Activated CD8-positive, alpha-beta memory T cell treated with anti-CD3 and anti-CD28 coated beads, Interleukin-2, amount 50 U/mL, for 4 hours (primary cell): ENCODE data around the gene ANG.
"Not testable (repeated sequence)": the region's sequence is repeated elsewhere in the genome, so short reads cannot be mapped to it uniquely, and the experiment has no call there.

Source experiments
- DNase-seq: peaks from one replicate; pipeline ENCODE4 v3.0.0-alpha.2; 2020

The ANG gene

DNA sequence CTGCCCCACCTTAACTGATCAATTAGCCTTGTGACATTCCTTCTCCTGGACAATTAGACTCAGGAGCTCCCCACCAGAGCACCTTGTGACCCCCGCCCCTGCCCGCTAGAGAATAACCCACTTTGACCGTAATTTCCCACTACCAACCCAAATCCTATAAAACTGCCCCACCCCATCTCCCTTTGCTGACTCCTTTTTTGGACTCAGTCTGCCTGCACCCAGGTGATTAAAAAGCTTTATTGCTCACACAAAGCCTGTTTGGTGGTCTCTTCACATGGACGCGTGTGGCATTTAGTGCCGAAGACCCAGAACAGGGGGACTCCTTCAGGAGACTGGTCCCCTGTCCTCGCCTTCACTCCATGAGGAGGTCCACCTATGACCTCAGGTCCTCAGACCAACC, 12.4 kb downstream of the ANG start:
- DNase-seq, result not testable (repeated sequence)

DNA sequence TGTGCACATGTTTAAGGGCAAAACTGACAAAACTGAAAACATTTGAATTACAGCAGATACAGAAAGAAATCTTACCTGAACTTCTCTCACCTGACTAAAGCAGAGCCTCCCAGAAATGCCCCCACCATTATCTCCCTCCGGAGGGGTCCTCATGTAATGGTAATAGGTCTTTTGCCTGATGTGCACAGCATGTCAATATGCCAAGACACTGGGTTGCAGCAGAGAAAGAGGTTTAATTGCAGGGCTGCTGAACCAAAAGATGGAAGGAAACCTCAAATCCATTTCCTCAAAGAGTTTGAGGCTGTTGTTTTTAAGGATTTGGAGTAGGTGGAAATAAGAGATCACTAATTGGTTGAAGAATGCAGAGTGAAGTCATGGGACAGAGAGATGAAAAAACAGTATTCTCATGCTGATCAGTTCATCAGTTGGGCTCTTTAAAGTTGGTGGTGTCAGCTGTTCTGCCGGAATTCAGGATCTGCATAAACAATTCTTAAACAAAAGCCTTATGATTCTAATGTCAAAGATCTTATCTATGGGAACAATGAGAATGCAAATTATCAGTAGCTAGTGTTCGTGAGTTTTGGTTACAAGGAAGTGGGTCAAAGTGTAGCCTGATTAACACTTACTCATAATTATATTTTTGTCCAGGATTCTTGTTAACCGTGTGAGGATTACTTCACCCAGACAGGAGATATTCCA, 18.2 kb downstream of the ANG start:
- DNase-seq, result no peak

GRCh38 chr14:20707622-20708021, 19.1 kb downstream of the ANG start:
- no peak for DNase-seq

DNA sequence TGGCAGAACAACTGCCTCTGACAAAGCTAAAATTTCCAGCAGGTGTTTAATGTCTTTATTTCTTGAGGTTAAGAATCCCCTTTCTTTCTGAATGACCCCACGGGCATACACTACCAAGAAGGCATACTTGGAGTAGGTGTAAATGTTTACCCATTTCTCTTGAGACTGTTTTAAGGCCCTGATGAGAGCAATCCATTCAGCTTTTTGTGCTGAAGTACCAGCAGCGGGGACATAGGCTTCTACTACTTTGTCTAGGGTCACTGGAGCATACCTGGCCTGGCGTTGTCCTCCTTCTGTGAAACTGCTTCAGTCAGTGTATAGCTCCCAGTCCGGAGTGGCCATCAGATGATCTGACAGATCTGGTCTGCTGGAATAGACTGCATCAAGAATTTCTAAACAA, 22.7 kb downstream of the ANG start:
- DNase-seq, result no peak

- DNase-seq, result no peak
Measured at GRCh38 chr14:20711685-20712084, 23.1 kb downstream of the ANG start.

DNA sequence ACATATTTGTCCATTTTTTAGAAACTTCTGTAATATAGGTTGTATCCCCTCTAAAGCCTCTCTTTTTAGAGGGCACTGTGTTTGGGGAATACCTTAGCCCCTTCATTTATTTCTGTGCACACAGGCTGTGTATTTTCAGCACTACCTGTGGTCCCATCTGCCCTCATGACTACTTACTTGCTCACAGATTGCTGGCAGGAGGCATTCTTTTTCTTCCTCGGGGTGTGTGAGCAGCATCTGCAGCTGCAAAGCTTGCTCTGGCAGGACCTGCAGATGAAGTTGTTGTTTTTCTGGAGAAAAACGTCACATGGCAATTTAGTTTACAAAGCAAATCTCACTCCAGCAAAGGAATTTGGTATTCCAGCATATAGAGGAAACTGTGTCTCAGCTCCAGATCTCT, 24.3 kb downstream of the ANG start:
- DNase-seq, result no peak

DNA sequence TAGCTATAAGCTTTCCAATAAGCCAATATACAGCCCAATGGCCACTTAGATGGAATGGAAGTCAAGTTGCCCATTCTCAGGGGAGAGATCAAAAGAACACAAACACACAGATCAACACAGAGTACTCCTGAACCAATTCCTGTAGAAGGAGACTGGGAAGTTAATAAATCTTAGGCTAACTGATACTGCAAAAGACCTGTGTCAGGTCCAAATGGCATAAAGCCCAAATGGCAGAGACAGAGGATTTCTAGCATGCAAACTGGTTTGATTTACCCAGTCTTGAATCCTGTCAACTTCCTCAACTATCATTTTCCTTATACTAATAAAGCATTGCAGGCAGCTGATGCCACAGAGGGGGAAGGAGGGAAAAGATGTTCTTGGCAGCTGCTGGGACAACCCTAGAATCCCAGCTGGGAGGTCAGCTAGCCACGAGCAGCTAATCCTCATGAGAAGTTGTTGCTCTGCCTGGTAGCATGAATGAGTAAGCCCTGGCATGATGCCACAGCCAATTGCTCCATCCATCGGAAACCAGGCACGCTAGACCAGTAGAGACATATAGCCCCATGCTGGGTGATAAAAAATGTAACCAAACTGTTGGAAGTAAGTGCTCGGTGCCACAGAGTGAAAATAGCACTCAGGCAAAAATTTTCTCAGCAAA, 26.2 kb downstream of the ANG start:
- no peak for DNase-seq

GRCh38 chr14:20719777-20720176, 31.2 kb downstream of the ANG start:
- DNase-seq, result no peak

DNA sequence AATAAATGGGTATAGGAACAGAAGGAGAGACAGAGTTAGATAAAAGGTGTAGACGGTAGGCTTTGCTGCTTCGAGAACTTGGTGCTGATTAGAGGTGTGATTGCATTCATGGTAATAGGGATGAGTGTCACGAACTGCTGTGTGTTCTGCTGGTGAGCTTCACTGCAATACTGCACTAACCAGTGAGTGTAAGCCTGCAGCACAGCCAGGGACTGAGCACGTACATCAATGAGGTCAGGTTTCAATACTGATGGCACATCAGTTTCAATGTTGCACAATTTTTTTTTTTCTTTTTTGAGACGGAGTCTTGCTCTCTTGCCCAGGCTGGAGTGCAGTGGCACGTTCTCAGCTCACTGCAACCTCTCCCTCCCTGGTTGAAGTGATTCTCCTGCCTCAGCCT, 32.2 kb downstream of the ANG start:
- DNase-seq, result no peak

DNA sequence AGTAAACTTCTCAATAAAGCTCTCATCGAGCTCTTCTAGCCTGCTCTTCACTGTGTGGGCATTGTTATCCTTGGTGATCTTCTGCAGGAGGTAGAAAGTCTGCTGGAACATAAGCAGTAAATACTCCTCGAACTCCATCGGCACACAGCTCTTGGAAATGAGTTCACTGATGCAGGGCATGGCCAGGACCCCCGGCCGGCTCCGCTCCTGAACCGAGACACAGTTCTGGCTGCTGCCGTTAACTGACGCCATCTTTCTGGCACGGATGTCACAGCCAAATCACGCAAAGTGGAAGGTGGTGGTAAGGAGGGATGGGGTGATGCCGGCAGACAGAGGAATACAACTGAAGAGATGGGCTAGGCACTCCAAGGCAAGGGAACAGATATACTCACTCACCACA, 33.5 kb downstream of the ANG start:
- DNase-seq, result no peak

- DNase-seq, result no peak
Measured at GRCh38 chr14:20723488-20723887, 34.9 kb downstream of the ANG start.

- not testable (repeated sequence) for DNase-seq
Measured at GRCh38 chr14:20726121-20726520, 37.6 kb downstream of the ANG start.

- DNase-seq, result no peak
Measured at GRCh38 chr14:20726531-20726930, 38.0 kb downstream of the ANG start.

DNA sequence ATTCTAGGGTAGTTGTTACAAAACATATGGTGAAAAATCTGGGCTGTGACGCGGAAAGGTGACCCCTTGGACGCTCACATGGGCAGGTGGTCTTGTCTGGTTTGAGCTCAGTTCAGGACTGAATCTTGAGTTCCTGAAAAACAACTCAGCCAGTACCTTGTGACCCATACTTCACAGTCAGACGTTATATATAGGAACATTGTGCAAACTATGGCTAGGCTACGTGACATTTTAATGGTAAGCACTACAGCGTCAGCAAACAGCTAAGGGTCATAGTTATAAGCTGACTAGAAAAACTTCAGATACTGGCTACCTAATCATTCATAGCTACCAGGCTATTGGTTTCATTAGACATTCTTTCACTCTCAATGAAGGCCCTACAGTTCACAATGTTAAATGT, 42.3 kb downstream of the ANG start:
- no peak for DNase-seq

- DNase-seq, result no peak
Measured at GRCh38 chr14:20732477-20732876, 43.9 kb downstream of the ANG start.

DNA sequence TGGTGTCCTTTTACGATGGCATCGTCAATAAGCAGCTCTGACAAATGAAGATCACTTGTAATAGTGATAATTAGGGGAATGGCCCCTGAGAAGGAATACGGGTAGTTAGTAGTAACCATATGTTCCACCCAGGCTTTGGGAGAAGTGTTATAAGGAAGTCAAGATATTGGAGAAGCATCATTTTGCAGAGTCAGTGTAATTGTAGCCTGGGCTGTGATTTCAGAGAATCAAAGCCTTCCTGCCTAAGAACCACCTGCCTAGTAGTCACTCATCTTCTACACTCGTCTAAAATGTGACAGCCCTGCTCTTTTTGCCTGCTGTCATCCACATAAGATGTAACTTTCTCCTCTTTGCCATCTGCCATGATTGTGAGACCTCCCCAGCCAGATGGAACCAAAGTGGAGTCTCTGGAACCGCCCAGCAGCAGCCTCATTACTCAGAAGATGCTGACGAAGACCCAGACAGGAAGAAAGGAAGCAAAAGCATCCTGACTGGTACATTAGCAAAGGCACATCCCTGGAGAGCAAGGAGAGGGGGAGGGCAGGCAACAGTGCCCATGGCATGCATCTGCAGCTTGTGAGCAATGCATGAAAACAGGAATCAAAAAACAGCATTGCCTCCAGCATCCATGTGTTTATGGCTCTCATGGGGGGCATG, 44.5 kb downstream of the ANG start:
- DNase-seq, result no peak

DNA sequence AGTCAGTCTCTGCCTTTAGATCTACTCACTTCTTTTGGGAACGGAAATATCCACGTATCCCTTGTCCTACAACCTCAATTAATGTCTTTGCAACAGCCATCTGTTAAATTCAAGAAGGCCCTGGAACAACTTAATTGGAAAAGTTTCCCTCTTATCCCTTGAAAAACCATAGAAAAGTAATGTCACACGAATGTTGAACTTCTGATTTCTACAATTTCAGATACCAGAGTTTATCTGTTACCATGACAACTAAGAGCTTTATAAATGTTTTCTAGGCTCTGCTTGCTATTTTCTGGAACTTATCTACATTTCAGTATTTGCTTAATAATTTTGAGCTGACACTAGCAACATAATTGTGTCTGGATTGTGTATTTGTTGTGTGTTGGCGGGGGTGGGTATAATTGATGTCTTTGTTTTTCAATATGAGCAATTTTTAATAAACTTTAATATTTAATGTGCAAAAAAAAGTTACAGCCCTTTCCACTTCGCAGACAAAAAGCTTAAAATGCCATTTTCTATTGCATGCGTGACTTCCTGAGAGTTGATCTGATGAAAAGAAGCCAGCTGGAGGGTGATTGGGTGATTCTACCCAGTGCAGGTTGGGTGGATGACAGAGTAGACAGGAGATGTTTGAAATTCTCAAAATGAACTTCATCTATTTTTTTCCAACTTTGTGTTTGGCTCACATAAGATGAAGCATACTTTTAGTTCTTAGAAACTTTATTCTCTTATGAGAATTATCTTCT, 45.3 kb downstream of the ANG start:
- DNase-seq, result no peak

GRCh38 chr14:20734430-20734806, 45.9 kb downstream of the ANG start:
- no peak for DNase-seq

- not testable (repeated sequence) for DNase-seq
Measured at GRCh38 chr14:20738292-20738691, 49.7 kb downstream of the ANG start.

- DNase-seq, result no peak
Measured at GRCh38 chr14:20742132-20742531, 53.6 kb downstream of the ANG start.

GRCh38 chr14:20743556-20743955, 55.0 kb downstream of the ANG start:
- DNase-seq, result no peak
